Muscle of arm (tissue), 14 donors: ENCODE results near the gene METTL15. TPM values are rescaled to one million over a fixed set of nuclear protein-coding genes. Genes with fewer than 3 reads are reported as not detected.
"Not testable (repeated sequence)": the region's sequence is repeated elsewhere in the genome, so short reads cannot be mapped to it uniquely, and the experiment has no call there.

Experiments
- DNase-seq: peaks from one replicate; pipeline ENCODE4 v3.0.0-alpha.2; 2013
- long read RNA-seq, 11 donors: transcript quantifications; one replicate each; lab custom pipeline, GENCODE V29; 2026
- polyA plus RNA-seq, 12 donors: library from polyadenylated mRNA; unstranded; fragments of 120-200 nt; gene quantifications; one replicate each; pipeline ENCODE4 v1.2.1, GENCODE V29; 2013; ENCODE audit not compliant: insufficient read length in 12 of 12

METTL15 gene, protein sequence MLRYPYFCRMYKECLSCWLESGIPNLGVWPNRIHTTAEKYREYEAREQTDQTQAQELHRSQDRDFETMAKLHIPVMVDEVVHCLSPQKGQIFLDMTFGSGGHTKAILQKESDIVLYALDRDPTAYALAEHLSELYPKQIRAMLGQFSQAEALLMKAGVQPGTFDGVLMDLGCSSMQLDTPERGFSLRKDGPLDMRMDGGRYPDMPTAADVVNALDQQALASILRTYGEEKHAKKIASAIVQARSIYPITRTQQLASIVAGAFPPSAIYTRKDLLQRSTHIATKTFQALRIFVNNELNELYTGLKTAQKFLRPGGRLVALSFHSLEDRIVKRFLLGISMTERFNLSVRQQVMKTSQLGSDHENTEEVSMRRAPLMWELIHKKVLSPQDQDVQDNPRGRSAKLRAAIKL
- 10 to 100 TPM in 11 of 12 donors, not detected in 1; 10.4 to 16.7 (median 12.7) TPM for polyA plus RNA-seq
- long read RNA-seq, donor 1, full-length matches to known transcripts, result 1 of 1 reads
- long read RNA-seq, donor 1, partial matches to known transcripts, result 0 of 1 reads
- long read RNA-seq, donor 1, other reads (novel, unspliced or antisense), result 0 of 1 reads
- long read RNA-seq, donor 2, full-length matches to known transcripts, result 1 of 1 reads
- long read RNA-seq, donor 2, partial matches to known transcripts, result 0 of 1 reads
- long read RNA-seq, donor 2, other reads (novel, unspliced or antisense), result 0 of 1 reads
- long read RNA-seq, donor 3, full-length matches to known transcripts, result 1 of 1 reads
- long read RNA-seq, donor 3, partial matches to known transcripts, result 0 of 1 reads
- long read RNA-seq, donor 3, other reads (novel, unspliced or antisense), result 0 of 1 reads
- long read RNA-seq, donor 4, partial matches to known transcripts, result 0 of 1 reads
- long read RNA-seq, donor 4, other reads (novel, unspliced or antisense), result 0 of 1 reads
- long read RNA-seq, donor 5, result 0 reads
- long read RNA-seq, donor 6, result 0 reads
- long read RNA-seq, donor 7, full-length matches to known transcripts, result 1 of 1 reads
- long read RNA-seq, donor 7, partial matches to known transcripts, result 0 of 1 reads
- long read RNA-seq, donor 7, other reads (novel, unspliced or antisense), result 0 of 1 reads
- long read RNA-seq, donor 8, full-length matches to known transcripts, result 2 of 2 reads
- long read RNA-seq, donor 8, partial matches to known transcripts, result 0 of 2 reads
- long read RNA-seq, donor 8, other reads (novel, unspliced or antisense), result 0 of 2 reads
- long read RNA-seq, donor 9, full-length matches to known transcripts, result 1 of 1 reads
- long read RNA-seq, donor 9, partial matches to known transcripts, result 0 of 1 reads
- long read RNA-seq, donor 9, other reads (novel, unspliced or antisense), result 0 of 1 reads
- long read RNA-seq, donor 10, result 0 reads
- long read RNA-seq, donor 11, result 0 reads

DNA sequence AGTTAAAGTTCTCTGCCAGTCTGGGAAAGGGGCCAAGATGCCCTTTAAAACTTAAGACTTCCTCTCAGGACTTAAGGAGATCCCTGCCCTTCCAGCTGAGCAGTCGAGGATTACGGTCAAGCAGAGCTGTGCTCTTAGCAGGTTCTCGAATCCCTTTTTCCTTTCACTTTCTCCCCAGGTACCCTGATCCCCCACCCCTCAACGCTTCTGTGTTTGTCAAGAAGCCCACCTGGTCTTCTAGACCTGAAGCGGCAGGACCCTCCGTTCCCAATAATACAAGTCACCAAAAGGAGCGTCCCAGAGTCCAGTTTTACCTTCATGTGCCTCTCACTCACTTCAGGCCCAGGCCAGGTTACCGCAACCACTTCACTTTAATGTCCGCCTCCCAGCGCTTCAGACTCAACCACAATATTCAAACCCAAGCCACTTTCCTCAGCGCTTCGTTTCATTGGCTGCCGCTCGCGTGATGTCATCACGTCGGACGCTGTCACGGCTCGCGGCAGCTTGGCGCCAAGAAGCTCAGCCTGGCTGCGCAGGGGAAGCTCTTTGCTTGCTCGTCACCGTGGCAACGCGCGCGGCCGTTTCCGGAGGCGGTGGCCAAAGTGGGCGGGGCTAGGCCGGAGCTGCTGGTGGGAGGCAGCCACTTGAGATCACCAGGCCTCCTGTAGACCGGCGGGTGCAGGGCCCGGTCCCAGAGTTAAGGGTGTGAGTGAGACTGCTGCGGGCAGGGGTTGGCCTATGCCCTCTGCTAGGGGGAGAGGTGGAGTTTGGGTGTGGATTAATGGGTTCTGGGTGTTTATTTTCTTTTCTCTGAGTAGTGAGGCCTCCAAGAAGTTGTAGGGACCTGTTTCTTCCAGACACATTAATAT, at the start of gene METTL15, which contains the start of gene KIF18A:
METTL15 (plus strand) TSS at position 639 of the 869 bp plus-strand sequence. CDS start 4,947 bp downstream, outside the sequence.
KIF18A (minus strand) TSS at position 407 of the 869 bp plus-strand sequence. CDS start 10,209 bp downstream, outside the sequence.
- peak; percentile 100 for DNase-seq

DNA sequence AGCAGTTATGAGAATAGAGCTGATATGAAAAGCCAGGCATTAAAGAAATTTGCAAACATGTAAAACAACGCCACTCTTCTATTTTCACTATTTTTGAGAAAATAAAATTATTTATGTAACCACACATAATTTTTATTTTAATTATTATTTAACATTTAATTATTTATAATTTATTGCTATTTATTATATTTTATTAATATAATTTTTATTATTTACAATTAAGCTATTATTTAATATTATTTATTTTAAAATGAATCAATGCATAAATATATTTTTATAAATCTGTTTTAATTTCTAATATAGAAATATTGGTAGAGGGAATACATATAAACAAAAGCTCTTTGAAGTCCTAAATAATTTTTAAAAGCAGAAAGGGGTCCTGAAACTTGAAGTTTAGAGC, 36.9 kb upstream of the METTL15 start:
- no peak for DNase-seq

DNA sequence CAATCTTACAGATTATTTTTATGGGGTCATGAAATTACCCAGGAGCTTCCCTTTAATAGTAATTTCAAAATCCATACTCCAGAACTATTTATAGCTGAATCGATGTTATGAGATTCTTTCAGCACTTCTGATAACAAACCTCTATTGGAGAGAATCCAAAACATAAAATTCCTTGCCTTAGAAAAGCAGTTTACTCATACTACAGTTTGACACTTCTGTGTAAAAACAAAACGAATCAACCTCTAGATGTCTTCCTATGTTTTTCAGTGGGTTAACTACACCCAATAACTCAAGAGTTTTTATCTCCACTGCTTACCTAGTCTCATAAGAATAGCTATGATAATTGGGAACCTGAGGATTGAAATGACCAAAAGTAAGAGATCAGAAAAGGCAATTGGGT, 35.9 kb upstream of the METTL15 start:
- DNase-seq, result no peak

DNA sequence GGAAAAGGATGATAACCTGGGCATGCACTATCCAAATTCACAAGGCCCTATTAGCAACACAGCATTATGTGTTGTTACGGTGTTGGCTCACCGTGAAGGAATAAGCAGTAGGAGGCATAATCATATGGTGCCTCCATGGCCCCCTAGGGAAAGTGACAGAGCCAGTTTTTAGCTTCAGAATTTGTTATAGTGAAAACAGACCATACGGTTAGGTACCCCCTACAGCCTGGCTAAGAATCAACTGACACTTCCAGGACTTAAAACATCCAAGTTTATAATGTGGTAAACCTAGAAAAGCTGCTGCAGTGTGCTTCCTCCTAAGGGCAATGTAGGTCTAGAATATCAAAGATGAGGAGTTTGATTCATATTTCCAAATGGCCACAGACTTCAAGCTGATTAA, 30.7 kb upstream of the METTL15 start:
- DNase-seq, result no peak

DNA sequence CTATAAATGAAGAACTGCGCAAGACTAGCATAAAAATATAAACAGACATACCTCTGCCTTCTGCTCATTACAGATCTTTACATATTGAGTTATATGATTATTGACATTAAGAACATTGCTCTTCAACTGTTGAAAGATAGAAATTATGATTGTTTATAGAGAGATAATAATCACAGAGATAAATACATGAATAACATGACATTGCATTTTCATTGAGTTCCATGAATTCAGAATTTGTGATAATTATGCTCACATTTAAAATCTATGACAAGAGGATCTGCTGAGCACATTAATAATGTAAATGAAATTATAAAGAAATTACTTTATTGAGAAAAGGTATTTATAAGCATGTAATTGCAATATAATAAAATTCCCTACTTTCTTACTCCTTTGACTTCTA, 25.1 kb upstream of the METTL15 start:
- DNase-seq, result no peak

DNA sequence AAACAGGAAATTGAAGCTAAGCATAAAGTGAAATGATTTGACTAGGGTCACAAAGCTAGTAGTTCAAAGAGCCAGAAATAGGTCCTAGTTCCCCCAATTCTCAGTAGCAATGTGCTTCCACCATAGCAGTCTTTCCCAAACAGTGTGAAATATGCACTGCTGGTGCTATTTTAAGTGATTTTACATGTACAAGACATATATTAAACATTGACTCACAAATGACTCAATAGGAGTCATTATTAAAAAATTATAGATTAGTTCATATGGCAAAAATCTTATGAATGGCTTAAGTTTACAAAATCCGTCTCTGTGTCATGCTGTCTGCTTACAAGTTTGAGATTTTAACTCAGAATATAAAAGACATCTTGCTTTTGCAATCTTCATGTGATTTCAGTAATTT, 21.6 kb upstream of the METTL15 start:
- no peak for DNase-seq

DNA sequence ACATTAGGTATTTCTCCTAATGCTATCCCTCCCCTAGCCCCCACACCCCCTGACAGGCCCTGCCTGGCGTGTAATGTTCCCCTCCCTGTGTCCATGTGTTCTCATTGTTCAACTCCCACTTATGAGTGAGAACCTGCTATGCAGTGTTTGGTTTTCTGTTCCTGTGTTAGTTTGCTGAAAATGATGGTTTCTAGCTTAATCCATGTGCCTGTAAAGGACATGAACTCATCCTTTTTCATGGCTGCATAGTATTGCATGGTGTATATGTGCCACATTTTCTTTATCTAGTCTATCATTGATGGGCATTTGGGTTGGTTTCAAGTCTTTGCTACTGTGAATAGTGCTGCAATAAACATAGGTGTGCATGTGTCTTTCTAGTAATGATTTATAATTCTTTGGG, 21.0 kb upstream of the METTL15 start:
- DNase-seq, result not testable (repeated sequence)

DNA sequence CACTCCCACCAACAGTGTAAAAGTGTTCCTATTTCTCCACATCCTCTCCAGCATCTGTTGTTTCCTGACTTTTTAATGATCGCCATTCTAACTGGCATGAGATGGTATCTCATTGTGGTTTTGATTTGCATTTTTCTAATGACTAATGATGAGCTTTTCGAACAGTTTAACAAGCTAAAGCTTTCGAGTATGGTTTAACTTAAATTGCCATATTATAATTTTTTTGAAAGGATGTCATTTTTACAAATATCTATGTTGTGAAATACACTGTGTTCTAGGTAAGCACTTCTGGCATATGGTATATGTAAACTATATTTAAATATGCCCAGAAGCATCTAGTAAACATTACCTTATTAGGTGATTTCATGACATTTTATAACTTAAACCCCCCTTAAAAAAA, 20.5 kb upstream of the METTL15 start:
- DNase-seq, result not testable (repeated sequence)

DNA sequence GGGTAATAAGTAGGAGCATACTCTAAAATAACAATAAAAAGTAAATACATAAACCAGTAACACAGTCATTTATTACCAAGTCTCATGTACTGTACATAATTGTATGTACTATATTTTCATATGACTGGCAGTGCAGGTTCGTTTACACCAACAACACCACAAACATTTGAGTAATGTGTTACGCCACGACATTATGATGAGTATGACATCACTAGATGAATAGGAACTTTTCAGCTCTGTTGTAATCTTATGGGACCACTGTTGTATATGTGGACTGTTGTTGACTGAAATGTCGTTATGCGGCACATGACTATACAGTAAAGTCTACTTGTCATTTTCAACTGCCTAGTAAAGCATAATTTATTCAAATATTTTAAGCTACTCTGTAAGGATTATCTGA, 18.8 kb upstream of the METTL15 start:
- DNase-seq, result no peak

DNA sequence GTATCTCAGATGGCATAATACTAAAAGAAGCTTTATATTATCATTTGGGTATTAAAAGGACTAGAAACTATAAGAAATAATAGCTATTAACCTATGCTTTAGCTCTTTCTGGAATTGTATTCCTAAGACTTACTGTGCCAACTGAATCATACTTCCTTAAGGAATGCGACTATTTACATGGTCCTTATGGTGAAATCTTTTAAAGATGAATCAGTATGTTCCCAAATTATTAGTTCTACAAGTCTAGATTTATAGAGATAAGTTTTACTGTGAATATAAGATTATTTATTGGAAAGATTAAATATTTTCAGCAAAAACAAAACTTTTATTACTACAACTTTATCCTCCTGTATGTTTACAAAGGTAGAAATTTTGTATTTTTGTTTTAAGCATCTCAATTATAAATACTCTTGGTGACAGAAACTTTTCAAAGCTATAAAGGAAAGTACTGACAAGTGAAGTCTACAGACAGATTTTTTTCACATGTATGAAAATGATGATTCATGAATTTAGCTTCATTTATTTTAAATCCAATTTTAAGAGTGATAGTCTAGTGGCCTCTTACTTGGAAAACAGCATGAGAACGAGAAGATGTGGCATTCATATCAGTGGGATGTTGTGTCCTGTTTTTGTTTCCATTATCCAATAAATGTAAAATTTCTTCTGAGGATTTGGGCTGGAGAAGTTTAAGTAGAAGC, 18.0 kb upstream of the METTL15 start:
- DNase-seq, result no peak

DNA sequence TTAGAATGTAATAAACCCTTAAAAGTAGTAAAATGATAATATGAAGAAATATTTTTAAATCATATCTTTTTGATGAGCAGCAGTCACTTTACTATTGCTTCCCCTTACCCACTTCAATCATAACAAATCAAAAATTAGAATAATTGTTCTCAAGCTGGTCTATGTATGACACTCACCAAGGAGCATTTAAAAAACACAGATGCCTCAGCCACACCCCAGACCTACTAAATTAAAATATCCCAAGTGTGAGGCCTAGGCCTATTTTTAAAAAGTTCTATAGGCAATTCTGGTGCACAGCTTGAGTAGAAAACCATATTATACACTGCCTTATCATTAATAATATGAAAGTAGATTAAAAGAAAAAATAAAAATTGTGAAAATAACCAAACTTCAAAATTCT, 15.4 kb upstream of the METTL15 start:
- DNase-seq, result no peak

DNA sequence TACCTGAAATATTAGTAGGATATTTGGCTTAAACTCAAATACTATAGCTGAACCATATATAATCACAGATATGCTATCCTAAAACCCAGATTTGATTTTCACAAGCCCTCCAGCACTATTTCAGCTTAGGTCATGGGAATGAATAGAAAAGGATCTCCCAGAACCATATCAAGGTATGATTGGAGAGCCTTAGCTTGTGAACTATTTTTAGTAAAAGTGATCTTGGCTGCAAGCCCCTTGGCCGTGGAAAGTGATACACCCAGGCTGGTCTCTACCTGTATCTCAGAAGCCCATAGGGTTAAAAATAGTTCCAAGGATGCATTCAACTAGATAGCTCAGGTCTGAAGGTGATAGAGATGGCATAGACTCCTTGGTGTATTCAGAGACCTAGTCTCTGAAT, 9.9 kb upstream of the METTL15 start:
- DNase-seq, result no peak

DNA sequence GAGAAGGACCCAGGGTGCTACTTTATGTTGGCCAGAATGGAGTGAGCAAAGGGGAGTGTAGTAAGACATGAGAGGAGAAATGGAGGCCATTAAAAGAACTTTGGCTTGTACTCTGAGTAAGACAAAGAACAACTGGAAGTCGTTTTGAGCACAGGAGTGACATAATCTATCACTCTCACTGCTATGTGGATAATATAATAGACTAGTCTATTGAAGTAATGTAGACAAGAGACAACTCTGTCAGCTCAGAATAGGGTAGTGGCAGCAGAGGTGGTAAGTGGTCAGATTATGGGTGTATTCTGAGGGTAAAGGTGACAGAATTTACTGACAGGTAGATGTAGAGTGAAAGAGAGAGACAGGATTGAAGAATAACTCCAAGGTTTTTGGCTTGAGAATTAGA, 8.5 kb upstream of the METTL15 start:
- no peak for DNase-seq

DNA sequence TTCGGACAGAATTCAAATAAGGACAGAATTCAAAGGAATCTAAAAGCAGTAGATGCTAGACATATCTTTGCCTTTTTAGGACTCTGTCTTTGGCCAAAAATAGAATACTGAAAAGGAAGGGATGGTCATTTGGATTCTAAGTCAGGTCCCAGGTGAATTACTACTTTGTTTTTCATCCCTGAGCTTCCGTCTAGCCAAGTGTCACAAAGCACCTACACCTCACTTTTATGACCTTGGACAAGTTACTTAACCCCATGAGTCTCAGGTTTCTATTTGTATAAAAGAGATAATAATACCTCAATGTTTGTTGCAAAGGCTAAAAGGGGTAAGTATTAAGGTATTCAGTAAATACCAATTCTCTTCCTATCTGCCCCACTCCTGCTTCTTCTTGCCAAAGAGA, 7.5 kb upstream of the METTL15 start:
- no peak for DNase-seq

DNA sequence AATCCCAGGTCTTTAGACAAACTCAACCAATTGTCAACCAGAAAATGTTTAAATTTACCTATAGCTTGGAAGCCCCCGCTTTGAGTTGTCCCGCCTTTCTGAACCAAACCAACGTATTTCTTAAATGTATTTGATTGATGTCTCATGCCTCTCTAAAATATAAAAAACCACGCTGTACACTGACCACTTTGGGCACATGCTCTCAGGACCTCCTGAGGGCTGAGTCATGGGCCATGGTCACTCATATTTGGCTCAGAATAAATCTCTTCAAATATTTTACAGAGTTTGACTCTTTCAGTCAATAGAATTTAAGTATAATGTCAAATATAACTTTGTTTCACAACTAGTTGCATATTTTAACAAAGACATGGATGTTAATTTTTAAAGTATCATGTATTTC, 5.9 kb upstream of the METTL15 start:
- DNase-seq, result not testable (repeated sequence)

DNA sequence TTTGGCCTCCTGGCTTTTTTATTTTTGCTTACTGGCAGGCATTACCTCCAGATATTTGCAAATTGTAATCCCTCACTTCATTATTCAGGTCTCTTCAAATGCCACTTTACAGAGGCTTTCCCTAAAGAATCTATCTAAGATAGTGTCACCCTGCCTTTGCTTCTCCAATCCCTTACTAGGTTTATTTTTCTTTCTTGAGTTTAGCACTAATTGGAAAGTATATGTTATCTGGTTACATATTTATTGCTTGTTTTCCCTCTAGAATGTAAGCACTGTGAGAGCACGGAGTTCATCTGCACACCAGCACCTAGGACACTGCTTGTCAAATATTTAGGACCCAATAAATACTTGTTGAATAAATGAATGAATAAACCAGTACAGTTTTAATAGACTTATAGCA, 3.8 kb upstream of the METTL15 start:
- no peak for DNase-seq

DNA sequence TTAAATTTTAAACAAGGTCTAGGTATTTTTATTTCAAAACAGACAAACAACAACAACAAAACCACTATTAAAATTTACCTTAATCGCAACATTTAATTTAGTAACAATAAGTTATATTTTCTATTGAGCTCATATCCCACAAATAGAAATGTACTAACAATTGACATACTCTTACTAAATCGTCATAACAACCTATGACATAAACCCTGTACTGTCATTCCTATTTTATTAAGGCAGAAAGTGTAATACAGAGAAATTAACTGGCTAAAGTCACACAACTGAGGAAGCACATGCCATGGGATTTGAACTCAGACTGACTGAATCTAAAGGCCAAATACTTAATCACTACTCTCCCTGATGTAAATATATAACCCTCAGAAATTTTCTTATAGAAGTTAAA, 3.2 kb upstream of the METTL15 start:
- DNase-seq, result no peak

DNA sequence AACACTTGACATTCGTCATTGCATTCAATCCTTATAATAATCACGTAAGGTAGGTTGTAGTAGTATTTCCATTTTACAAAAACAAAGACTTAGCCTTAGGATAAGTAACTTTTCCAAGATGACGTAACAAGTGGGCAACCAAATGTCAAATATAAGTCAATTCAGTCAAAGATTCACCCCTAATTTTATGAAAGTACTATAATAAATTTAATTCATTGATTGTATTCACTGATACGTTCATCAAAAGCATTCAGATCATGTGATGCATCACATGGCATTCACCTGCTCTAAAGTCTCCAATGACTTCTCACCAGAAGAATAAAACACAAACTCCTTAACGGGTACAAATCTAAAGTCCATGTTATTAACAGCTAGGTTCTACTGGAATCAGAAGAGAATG, 2.3 kb upstream of the METTL15 start:
- DNase-seq, result no peak

DNA sequence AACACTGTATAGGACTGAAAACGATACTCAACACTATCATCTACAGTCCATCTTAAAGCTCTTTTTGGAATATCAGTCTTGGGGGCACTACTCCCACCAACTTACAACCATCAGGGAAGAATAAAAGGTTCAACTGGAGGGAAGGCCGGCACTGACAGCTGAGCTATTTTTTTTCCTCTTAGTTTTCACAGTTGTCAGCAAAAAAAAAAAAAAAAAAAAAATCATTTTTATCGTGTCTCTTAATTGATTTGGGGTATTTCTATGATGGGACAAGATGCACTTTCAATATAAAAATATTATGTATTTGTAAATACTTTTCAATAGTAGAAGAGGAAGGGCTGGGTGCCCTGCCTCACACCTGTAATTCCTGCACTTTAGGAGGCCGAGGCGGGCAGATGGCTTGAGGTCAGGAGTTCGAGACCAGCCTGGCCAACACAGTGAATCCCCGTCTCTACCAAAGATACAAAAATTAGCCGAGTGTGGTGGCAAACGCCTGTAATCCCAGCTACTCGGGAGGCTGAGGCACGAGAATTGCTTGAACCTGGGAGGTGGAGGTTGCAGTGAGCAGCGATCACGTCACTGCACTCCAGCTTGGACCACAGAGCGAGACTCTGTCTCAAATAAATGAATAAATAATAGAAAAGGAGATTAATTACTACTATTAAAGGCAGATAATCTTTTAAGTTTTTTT, 1.7 kb upstream of the METTL15 start:
- DNase-seq, result no peak
